GM12878 (cell line): ENCODE measurements around the gene TUBB4B. TPM values are rescaled to one million over a fixed set of nuclear protein-coding genes. Genes with fewer than 3 reads are reported as not detected.

Experiments used
- CEBPB ChIP-seq, 2 experiments: fragments of 150-350 bp in 1 of 2; IDR thresholded peaks; 2 replicates each; pipeline ENCODE4 v1.6.1; 2012 to 2014; ENCODE audit warnings: low read depth in 2 of 2, low read length in 2 of 2, borderline replicate concordance in 1 of 2, inconsistent platforms in 1 of 2
- DPF2 ChIP-seq: fragments of 450-650 bp; IDR thresholded peaks from 2 replicates; pipeline ENCODE4 v1.6.1; 2017; ENCODE audit warnings: mild to moderate bottlenecking
- E2F4 ChIP-seq: IDR thresholded peaks from 2 replicates; pipeline ENCODE4 v1.6.1; 2012; ENCODE audit warnings: low read depth, low read length, improper control_type of control experiment
- FOXK2 ChIP-seq: fragments of 450-650 bp; IDR thresholded peaks from 2 replicates; pipeline ENCODE4 v1.6.1; 2017; ENCODE audit warnings: mild to moderate bottlenecking, moderate library complexity
- GATAD2B ChIP-seq: fragments of 450-650 bp; conservative IDR thresholded peaks from 2 replicates; pipeline ENCODE4 v1.6.1; 2017; ENCODE audit warnings: low read depth, mild to moderate bottlenecking, moderate library complexity
- MXI1 ChIP-seq: fragments of 150-350 bp; IDR thresholded peaks from 2 replicates; pipeline ENCODE4 v1.6.1; 2011; ENCODE audit warnings: low read depth, mild to moderate bottlenecking, inconsistent platforms, low read length, improper control_type of control experiment
- NR2C2 ChIP-seq: IDR thresholded peaks from 2 replicates; pipeline ENCODE4 v1.6.1; 2011; ENCODE audit warnings: borderline replicate concordance, low read depth; ENCODE audit not compliant: control insufficient read depth, insufficient read length
- SIN3A ChIP-seq: IDR thresholded peaks from 2 replicates; pipeline ENCODE4 v1.6.1; 2012; ENCODE audit warnings: low read depth, low read length, improper control_type of control experiment
- SREBF2 ChIP-seq: IDR thresholded peaks from 2 replicates; pipeline ENCODE4 v1.6.1; 2012; ENCODE audit warnings: mild to moderate bottlenecking, low read length
- SUPT20H ChIP-seq: IDR thresholded peaks from 2 replicates; pipeline ENCODE4 v1.6.1; 2011; ENCODE audit warnings: low read depth, mild to moderate bottlenecking, low read length, moderate library complexity, borderline replicate concordance; ENCODE audit not compliant: control insufficient read depth
- TCF7 ChIP-seq: IDR thresholded peaks from 2 replicates; pipeline ENCODE4 v1.6.1; 2014; ENCODE audit warnings: antibody characterized with exemption, borderline replicate concordance
- USF1 ChIP-seq: IDR thresholded peaks from 2 replicates; pipeline ENCODE4 v1.6.1; 2011; ENCODE audit warnings: borderline replicate concordance, low read depth, mild to moderate bottlenecking, moderate library complexity, mixed read lengths, low read length; ENCODE audit not compliant: insufficient read depth; ENCODE audit errors: extremely low read length
- ZNF274 ChIP-seq: IDR thresholded peaks from one replicate; pipeline ENCODE4 v1.8.0; 2011; ENCODE audit not compliant: insufficient read length, insufficient read depth
- polyA plus RNA-seq, 11 experiments: library from polyadenylated mRNA; depleted of rRNA in 4 of 11; unstranded in 6 of 11; stranded (reverse) in 5 of 11; fragments of >200 nt; fragmentation: Nextera tagmentation in 4 of 11; fragmentation: Illumina TruSeq in 1 of 11; extraction: Ambion mirVana in 4 of 11; extraction: Trizol in 1 of 11; gene quantifications; 1 replicate in 1 of 11; 2 replicates in 10 of 11; pipeline versions ENCODE4 v1.2.1 to v1.2.3, GENCODE V29; 2011 to 2016; ENCODE audit warnings: inconsistent platforms in 2 of 11, missing spikeins in 2 of 11, low read depth in 1 of 11
- total RNA-seq, 4 experiments: library from RNA; depleted of rRNA in 3 of 4; stranded (reverse); fragments of >200 nt in 3 of 4; fragmentation: Illumina TruSeq in 1 of 4; extraction: Trizol in 1 of 4; gene quantifications; 2 replicates each; pipeline versions ENCODE4 v1.2.1 to v1.2.3, GENCODE V29; 2013 to 2021
- TF ChIP-seq, protein P1 (sequence below): IDR thresholded peaks from 2 replicates; pipeline ENCODE4 v1.6.1; 2012; ENCODE audit warnings: low read length, inconsistent platforms
- TF ChIP-seq, protein P2 (sequence below): fragments of 450-650 bp; IDR thresholded peaks from 2 replicates; pipeline ENCODE4 v1.6.1; 2016; ENCODE audit warnings: mild to moderate bottlenecking
- TF ChIP-seq, protein P3 (sequence below): fragments of 450-650 bp; formaldehyde crosslinking; IDR thresholded peaks from 2 replicates; pipeline ENCODE4 v1.4.0; 2020; ENCODE audit warnings: mild to moderate bottlenecking, moderate library complexity
- TF ChIP-seq, protein P4 (sequence below): IDR thresholded peaks from 2 replicates; pipeline ENCODE4 v1.6.1; 2011; ENCODE audit warnings: mild to moderate bottlenecking, low read depth, low read length, moderate library complexity; ENCODE audit not compliant: insufficient replicate concordance
- TF ChIP-seq, protein P5 (sequence below): IDR thresholded peaks from 2 replicates; pipeline ENCODE4 v1.6.1; 2011; ENCODE audit warnings: low read depth, low read length, improper control_type of control experiment, borderline replicate concordance

Gene TUBB4B
- total and polyA plus RNA-seq, 10 of the 15 experiments (the other 5 are each of a cell fraction or from before 2014, with no cell fraction given): 23.0 to 532 (median 254) TPM

DNA sequence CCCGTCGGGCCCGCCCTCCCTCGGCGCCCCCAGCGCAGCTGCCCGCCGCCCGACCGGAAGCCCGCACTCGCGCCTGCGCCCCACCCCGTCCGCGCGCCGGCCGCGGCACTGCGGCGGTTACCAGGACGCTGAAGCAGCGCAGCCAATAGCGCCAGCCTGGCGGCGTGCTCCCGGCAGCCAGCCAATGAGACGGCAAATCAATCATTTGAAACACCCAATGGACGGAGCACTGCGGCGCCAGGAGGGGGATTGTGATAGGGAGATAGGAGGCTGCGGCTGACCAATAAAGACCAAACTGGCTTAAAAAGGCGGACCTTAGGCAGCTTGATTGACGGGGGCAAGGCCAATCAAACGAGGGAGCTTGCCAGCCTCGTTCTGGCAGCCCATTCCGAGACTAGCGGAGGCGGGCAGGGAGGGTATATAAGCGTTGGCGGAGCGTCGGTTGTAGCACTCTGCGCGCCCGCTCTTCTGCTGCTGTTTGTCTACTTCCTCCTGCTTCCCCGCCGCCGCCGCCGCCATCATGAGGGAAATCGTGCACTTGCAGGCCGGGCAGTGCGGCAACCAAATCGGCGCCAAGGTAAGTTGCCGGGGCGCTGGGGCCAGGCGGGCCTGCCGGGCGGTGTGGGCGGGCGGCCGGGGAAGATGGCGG lies at the start of gene TUBB4B (continued):
- no peak for TF ChIP-seq USF1
- TF ChIP-seq, protein P1, sequence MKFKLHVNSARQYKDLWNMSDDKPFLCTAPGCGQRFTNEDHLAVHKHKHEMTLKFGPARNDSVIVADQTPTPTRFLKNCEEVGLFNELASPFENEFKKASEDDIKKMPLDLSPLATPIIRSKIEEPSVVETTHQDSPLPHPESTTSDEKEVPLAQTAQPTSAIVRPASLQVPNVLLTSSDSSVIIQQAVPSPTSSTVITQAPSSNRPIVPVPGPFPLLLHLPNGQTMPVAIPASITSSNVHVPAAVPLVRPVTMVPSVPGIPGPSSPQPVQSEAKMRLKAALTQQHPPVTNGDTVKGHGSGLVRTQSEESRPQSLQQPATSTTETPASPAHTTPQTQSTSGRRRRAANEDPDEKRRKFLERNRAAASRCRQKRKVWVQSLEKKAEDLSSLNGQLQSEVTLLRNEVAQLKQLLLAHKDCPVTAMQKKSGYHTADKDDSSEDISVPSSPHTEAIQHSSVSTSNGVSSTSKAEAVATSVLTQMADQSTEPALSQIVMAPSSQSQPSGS: no peak
- no peak for TF ChIP-seq CEBPB (IDR thresholded peaks at IDR 0.05; ENCODE audit: borderline replicate concordance in 1 of 2, low read depth in 2 of 2, low read length in 2 of 2)
- peak; percentile 52; the same call in 1 of the 2 replicates for TF ChIP-seq MXI1
- TF ChIP-seq, protein P2, sequence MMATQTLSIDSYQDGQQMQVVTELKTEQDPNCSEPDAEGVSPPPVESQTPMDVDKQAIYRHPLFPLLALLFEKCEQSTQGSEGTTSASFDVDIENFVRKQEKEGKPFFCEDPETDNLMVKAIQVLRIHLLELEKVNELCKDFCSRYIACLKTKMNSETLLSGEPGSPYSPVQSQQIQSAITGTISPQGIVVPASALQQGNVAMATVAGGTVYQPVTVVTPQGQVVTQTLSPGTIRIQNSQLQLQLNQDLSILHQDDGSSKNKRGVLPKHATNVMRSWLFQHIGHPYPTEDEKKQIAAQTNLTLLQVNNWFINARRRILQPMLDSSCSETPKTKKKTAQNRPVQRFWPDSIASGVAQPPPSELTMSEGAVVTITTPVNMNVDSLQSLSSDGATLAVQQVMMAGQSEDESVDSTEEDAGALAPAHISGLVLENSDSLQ: peak; percentile 100
- TF ChIP-seq E2F4: peak; percentile 70; the same call in 1 of the 2 replicates
- no peak for TF ChIP-seq NR2C2
- TF ChIP-seq SIN3A: 0 out of 2 replicates have a peak, but pooled peaks have one; percentile 30
- TF ChIP-seq SREBF2: no peak
- peak; percentile 43; the same call in 1 of the 2 replicates for TF ChIP-seq GATAD2B
- TF ChIP-seq, protein P3, sequence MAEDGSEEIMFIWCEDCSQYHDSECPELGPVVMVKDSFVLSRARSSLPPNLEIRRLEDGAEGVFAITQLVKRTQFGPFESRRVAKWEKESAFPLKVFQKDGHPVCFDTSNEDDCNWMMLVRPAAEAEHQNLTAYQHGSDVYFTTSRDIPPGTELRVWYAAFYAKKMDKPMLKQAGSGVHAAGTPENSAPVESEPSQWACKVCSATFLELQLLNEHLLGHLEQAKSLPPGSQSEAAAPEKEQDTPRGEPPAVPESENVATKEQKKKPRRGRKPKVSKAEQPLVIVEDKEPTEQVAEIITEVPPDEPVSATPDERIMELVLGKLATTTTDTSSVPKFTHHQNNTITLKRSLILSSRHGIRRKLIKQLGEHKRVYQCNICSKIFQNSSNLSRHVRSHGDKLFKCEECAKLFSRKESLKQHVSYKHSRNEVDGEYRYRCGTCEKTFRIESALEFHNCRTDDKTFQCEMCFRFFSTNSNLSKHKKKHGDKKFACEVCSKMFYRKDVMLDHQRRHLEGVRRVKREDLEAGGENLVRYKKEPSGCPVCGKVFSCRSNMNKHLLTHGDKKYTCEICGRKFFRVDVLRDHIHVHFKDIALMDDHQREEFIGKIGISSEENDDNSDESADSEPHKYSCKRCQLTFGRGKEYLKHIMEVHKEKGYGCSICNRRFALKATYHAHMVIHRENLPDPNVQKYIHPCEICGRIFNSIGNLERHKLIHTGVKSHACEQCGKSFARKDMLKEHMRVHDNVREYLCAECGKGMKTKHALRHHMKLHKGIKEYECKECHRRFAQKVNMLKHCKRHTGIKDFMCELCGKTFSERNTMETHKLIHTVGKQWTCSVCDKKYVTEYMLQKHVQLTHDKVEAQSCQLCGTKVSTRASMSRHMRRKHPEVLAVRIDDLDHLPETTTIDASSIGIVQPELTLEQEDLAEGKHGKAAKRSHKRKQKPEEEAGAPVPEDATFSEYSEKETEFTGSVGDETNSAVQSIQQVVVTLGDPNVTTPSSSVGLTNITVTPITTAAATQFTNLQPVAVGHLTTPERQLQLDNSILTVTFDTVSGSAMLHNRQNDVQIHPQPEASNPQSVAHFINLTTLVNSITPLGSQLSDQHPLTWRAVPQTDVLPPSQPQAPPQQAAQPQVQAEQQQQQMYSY (CRISPR knock-in tag): no peak
- TF ChIP-seq, protein P4, sequence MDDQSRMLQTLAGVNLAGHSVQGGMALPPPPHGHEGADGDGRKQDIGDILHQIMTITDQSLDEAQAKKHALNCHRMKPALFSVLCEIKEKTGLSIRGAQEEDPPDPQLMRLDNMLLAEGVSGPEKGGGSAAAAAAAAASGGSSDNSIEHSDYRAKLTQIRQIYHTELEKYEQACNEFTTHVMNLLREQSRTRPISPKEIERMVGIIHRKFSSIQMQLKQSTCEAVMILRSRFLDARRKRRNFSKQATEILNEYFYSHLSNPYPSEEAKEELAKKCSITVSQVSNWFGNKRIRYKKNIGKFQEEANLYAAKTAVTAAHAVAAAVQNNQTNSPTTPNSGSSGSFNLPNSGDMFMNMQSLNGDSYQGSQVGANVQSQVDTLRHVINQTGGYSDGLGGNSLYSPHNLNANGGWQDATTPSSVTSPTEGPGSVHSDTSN: peak; percentile 100
- no peak for TF ChIP-seq FOXK2
- no peak for TF ChIP-seq TCF7
- TF ChIP-seq ZNF274: no peak
- no peak for TF ChIP-seq SUPT20H
- peak; percentile 100 for TF ChIP-seq DPF2
- TF ChIP-seq, protein P5, sequence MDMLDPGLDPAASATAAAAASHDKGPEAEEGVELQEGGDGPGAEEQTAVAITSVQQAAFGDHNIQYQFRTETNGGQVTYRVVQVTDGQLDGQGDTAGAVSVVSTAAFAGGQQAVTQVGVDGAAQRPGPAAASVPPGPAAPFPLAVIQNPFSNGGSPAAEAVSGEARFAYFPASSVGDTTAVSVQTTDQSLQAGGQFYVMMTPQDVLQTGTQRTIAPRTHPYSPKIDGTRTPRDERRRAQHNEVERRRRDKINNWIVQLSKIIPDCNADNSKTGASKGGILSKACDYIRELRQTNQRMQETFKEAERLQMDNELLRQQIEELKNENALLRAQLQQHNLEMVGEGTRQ: no peak; the same call in 1 of the 2 replicates
